SK-N-SH (cell line): ENCODE data around the gene ARHGAP45.

Experiments used
- CHD2 ChIP-seq: fragments of 150-350 bp; IDR thresholded peaks from 2 replicates; pipeline ENCODE4 v1.6.1; 2018; ENCODE audit warnings: low read length; ENCODE audit not compliant: partially characterized antibody
- SMC3 ChIP-seq: IDR thresholded peaks from 2 replicates; pipeline ENCODE4 v1.6.1; 2012; ENCODE audit warnings: low read depth, low read length, improper control_type of control experiment

- TF ChIP-seq CHD2 (no peak), SMC3 (no peak)
These were observed 67.5 kb downstream of the ARHGAP45 start for GRCh38 chr19:1134431-1134830.
